EH (cell line): ENCODE results near the gene COMMD3.
"Not testable (repeated sequence)": the region's sequence is repeated elsewhere in the genome, so short reads cannot be mapped to it uniquely, and the experiment has no call there.

Experiments used
- DNase-seq: peaks from one replicate; pipeline ENCODE4 v3.0.0-alpha.2; 2015; ENCODE audit warnings: low read depth

Gene COMMD3

DNA sequence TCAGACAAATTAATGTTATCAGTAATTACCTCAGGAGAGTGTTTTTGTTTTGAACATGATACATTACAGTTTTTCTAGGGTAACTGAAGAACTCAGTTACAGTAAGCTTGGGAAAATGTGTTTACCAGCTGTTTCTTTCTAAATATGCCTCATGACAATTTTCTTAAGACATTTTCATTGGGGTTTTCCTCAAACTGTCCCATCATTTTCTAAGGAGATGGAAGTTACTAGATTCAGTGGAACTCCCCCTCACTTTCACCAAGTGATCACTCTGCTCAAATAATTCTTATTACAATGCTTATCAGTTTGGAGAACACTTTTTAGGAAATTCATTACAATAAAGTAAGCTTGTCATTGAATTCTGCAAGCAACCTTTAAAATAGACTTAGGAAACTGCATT, 22.7 kb downstream of the COMMD3 start:
- DNase-seq = no peak

DNA sequence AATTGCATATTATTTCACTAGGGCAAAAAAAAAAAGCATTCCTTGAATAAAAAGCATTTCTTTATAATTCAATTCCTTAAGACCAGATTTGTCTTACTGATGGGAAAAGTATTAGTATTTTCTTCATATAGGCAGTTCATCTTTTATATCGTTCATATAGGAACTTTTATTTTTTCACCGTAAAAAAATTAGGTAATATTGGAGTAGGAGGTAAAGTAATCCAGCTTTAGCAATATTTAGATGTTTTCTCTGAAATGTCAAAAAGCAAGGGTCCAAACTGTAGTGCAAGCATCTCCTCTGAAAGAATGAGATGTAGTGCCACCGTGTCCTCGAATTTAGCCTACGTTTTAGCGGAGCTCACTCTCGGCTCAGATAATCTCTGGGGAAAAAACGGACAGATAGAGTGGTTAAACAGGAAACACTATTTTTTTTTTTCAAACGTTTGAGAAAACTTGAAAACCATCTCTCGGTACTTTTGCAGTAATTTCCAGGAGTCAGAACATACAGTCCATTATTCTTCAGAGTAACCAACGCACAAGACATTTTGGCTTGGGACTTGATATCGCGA, 23.7 kb downstream of the COMMD3 start:
- DNase-seq = no peak

DNA sequence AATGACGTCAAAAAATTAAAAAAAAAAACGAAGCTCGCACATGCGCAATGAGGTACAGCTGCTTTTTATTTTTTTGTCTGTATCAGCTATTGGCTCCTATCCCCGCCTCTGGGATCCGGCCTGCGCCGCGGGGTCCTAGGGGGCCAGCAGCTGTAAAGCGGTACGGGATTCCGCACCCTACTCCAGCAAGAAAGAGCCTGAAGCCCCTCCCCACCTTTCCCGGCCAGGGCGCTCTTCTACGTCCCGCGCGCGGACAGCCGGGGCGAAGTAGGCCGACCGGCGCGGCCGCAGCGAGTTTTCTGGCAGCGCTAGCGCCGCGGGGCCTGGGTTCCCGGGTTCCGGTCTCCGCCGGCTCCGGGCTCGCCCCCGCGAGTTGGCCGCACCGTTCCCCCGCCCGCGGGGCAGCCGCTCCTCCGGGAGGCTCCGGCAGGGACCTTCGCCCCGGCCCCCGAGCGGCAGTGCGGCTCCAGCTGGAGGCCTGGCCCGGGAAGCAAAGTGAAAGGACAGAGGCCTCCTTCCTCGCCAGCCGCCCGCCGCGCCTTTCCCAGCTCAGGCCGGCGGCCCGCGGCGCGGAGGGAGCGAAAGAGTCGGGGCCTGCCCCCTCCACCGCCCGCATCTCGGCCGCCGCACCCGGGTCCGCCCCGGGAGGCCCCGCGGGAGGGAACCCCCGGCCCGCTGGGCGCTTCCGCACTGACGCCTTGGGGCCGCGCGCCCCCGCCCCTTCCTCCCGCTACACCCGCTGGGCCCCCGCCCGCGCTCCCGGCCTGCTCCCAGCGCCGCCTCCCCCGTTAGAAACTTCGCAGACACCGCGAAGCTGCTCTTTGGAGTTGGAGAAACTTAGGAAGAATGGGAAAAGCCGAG, 24.4 kb downstream of the COMMD3 start:
- DNase-seq = peak; percentile 82

DNA sequence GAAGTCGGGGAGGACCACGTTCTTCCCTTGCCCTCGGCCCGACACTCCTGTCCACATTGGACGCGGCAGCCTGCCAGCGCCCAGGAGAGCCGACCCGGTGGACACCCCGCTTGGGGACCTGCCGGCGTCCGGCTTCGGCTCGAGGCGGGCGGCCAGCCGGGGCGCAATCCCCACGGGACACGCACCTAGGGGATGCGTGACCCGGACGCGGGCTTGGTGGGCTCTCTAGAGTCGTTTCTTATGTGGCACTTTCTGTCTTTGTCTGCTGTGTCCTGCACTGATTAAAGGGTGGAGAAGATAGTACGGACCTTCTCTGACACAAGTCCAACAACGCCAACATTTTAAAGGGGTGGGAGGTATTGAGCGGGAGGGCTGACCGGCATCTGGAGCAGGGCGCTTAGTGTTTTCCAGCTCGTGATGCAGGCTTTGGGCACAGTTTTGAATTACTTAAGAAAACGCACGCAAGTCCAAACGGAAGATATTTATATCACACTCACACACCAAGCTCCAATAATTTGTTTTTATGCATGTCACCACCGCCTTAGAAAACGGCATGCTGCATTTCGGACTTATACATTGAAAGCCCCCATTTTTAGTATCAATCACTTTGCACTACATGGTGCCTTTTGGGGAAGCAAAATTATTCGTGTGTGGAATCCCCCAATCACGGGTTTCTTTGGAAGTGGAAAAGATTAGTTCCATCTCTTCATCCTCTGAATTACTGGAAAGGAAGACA, 25.2 kb downstream of the COMMD3 start:
- no peak for DNase-seq

DNA sequence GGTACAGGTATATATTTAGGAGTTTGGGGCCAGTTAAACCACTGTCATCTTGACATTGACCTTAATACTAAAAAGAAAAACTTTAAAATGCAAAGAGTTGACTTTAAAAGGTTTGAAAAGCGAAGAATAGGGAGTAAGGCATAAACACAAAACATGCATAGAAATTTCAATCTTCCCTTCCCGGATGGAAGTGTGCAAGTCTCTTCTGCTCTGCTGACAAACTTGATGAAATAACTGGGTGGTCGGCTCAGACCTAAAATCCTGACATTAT, 25.7 kb downstream of the COMMD3 start:
- no peak for DNase-seq

DNA sequence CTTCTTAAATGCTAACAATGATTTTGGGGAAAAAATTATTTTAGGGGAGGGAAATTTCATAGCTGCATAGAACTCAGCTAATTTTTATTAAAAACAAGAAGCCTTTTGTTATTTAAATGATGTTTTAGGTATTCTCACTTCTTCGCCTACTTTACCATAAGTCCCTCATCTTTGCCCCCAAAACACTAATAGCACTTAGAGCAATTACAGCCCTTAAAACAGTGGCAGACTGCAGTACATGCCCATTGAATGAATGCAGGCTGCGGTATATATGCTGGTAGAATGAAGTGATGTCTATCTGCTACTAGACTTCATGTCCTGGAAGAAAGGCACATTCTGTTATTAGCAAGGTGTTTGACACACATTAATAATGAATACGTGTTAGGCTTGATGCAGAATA, 26.2 kb downstream of the COMMD3 start:
- no peak for DNase-seq

DNA sequence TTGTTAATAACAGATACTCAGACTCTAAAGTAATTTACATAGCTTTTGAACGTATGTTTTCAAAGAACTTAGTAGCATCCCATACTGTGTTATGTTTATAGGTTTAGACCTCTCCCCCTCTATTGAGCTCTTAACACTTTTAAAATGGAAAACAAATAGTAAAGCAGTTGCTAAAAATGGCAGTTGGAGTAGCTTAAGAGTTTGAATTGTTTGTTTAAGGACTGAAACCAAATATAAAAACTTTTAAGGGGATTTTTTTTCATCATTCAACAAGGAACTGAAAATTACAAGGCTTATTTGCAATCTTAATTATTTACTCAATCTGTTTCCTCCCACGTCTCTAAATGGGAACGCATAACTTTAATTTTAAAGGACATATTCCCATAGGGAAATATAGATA, 27.5 kb downstream of the COMMD3 start:
- DNase-seq = no peak

DNA sequence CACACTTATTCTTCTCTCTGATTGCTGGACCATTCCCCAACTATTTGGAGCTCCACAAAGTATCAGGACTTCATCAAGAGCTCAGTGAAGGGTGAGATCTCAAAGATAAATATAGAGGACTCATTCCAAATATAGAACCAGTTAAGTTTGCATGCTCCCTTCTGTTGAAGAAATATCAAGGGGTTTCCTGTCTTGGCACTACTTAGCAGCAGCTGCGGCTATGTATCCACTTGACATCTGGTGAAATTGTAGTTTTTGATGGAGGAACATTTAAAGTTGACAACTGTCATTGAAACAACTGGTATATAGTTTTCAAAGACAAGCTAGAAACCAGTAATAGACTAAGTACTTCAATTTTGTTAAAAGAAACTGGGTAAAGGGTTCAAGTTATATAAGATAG, 28.1 kb downstream of the COMMD3 start:
- DNase-seq = no peak

DNA sequence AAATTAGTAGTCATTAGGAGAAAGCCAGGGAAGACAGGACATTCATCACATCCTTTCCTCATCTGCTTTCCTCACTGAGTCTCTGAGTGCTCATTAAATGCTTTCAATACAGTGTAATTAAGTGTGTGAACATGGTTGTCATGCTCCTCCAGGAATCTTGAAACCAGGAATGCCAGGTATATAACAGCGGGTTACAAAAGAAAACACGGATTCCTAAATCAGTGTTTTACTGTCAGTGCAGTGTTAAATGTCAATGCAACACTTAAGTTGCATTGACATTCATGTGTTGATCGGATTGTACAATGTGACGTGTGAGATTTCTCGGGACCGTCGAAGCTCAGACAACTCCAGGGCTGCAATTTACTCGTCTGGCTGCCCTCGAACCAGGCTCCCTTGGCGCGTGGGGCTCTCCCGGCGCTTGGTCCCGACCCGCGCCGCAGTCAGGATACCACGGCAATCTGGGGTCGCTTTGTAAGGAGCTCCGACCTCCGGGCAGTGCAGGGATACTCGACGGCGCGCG, 28.7 kb downstream of the COMMD3 start:
- no peak for DNase-seq

DNA sequence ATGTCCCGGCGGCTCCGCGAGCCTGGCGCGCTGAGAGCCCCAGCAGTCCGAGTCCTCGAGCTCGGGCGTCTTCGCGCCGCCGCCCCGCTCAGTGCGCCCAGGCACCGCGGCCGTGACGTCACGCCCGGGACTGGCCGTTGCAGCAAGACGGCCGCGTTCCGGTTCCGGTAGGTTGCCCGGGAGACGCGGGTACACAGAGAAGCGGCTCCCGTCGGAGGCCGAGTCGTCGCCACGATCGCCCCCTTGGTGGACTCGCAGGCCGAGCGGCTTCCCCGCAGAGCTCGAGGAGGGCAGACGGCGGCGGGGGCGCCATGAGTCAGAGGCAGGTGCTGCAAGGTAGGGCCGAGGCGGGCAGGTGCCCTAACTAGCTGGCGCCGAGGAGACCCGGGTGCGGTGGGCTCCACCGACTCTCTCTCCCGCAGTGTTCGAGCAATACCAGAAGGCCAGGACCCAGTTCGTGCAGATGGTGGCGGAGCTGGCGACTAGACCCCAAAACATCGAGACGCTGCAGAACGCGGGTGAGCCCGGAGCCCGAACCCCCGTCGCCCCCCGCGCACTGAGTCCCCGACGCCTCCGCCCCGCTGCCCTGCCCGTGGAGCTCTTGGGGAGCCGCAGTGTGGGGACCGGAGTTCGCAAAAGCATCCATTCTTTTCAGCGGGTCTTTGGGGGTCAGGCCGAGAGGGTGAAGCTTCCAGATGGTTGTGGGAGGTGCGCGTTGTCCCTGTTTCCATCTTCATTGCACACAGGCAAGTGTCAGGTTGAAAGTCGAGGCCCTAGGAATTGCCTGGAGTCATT, 29.3 kb downstream of the COMMD3 start, which contains the start of gene SPAG6:
Gene SPAG6 (plus strand): TSS at position 196 of the 795 bp plus-strand sequence. CDS start 116 bp downstream, at position 312.
- DNase-seq = no peak

DNA sequence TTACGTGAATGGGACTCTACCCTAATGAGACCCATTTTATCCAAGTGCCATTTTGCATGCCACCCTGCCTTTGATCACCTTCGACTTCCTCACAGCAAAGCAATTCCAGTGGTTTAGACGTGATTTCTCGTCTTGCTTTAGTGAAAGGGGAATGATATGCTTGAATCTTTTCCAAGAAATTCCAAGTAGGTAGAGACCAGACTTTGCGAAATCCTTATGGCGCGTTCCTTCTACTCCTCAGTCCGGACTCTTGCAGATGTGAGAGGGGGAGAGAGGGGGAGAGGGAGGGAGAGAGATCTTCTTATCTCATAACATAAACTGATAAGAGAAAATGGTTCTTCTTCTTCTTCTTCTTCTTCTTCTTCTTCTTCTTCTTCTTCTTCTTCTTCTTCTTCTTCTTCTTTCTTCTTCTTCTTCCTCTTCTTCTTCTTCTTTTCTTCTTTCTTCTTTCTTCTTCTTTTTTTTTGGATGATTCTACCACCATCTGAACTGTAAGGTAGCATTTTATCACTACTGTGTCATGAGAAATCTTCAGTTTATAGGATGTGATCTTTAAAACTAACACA, 30.0 kb downstream of the COMMD3 start:
- DNase-seq = no peak

DNA sequence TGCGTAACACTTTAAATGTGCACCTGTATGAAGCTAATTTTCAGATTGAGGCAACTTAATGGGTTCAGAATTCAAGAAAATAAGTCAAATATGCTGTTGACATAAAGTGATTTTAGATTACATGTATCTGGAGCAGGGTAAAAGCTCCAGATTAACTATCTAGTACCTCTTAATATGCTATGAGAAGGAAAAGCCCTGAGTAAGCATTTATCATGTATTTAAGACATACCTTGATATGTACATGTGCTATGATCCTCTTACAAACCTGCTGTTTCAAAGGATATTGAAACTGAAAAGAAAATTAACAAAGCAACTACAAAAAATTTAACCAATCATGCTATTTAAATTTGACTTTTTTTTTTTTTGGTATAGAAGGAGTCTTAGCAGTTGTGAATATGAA, 33.6 kb downstream of the COMMD3 start:
- no peak for DNase-seq

DNA sequence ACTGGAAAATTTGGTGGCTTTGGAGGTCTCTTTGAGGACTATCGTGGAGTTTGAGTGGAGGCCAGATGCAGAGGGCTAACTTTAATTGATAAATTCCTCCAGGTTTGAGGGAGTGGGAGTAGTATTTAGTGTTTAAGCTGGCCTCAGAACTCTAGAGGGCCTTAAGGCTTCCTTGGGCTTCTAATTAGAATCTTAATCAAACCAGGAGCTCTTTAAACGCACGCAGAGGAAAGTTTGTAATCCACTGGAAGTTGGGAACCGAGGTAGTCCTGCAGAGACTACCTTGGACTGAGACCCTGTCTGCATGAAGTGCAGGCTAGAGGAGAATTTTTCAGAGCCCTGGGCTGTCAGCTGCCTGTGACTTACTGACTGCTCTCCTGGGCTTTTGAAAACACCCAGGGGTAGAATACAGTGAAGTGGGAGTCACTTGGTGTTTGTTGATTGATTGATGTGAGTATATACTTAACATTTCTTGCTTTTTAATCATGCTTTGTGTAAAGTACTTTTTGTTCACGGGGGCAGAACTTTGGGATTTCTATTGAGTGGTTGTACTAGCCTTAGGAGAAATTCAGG, 35.0 kb downstream of the COMMD3 start:
- no peak for DNase-seq

DNA sequence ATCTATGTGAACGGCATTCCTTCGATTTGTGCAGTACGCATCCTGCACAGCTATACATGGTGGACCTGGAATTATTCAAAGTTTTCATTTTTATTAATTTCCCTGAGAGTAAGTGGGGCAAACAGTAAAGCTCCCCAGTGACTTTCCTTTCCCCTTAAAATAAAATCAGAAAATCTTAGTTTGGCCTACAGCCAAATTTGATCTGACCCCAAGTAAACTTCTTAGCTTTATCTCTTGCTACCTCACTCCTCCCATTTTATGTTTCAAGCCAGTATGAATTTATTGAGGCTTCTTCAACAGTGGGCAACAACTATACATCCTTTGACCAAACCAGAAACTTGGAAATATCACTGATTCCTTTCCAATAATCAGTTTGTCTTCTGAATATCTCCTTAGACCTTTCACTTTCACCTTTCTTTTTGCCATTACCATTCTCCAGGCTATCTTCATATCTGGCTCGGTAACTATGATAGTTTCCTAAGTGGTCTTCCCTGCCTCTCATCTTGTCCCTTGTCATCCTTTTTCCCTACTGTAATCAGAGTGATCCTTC, 40.2 kb downstream of the COMMD3 start:
- DNase-seq = no peak

DNA sequence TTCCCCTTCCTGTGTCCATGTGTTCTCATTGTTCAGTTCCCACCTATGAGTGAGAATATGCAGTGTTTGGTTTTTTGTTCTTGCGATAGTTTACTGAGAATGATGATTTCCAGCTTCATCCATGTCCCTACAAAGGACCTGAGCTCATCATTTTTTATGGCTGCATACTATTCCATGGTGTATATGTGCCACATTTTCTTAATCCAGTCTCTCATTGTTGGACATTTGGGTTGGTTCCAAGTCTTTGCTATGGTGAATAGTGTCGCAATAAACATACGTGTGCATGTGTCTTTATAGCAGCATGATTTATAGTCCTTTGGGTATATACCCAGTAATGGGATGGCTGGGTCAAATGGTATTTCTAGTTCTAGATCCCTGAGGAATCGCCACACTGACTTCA, 41.6 kb downstream of the COMMD3 start:
- DNase-seq = not testable (repeated sequence)

DNA sequence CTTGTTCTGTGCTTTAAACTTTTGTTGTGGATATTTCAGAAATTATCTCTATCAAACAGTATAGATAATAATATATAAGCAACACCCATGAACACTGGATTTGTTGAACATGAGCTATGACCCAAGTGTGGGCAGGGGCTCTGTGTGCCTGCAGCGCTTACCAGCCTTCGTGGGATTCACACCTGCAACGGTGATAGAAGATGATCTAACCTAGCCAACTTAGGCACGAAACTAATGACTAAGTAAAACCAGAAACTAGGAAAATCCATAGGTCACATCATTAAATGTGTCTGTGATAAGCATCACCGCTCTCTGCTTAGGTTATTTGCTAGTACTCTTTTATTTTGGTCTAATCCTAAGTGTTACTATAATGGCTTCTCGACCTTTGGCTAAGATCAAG, 47.1 kb downstream of the COMMD3 start:
- DNase-seq = no peak

DNA sequence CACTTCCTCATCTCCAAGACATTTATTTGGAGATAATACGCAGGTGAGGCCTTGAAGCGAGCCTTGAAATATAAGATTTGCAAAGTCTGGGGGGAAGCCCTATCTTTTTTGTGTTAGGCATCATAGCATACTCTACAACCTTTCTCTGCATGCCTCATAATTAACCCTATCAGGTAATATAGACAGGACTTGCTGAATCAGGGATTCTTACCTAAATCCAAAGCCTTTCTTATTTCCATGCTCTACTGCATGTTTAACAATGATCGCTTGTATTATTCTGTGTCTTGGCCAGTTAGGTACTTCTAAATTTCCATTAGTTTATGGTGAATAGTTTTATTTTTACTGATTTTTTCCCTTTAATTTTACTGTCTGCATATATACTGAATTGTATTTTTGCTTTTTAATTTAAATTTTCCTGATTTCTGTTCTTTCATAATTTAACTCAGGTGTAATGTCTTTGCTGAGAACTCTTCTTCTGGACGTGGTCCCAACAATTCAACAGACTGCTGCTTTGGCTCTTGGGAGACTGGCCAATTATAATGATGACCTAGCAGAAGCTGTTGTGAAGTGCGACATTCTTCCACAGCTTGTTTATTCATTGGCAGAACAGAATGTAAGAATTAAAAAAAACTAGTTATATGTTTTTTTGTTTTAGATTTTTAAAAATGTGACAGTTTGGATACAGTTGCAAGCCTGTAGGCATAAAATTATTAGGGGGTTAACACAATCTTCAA, 48.4 kb downstream of the COMMD3 start:
- no peak for DNase-seq

DNA sequence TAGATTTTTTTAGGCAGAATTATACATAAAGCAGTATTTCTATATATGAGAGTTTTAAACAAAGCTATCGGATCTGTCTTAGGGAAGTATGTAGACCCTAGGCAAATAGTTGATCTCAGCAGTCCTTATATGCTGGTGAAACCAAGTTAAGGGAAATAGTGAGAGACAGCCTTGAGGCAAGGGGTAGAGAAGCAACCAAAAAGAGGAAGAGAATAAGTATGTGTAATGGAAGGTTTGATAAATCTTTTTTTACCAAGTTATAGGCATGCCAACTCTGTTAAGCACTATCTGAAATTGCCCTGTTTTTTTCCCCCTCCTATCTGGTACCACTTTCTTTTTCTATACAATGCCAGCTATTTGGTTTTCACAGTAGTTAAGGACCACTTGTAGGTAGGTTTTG, 49.0 kb downstream of the COMMD3 start:
- no peak for DNase-seq

DNA sequence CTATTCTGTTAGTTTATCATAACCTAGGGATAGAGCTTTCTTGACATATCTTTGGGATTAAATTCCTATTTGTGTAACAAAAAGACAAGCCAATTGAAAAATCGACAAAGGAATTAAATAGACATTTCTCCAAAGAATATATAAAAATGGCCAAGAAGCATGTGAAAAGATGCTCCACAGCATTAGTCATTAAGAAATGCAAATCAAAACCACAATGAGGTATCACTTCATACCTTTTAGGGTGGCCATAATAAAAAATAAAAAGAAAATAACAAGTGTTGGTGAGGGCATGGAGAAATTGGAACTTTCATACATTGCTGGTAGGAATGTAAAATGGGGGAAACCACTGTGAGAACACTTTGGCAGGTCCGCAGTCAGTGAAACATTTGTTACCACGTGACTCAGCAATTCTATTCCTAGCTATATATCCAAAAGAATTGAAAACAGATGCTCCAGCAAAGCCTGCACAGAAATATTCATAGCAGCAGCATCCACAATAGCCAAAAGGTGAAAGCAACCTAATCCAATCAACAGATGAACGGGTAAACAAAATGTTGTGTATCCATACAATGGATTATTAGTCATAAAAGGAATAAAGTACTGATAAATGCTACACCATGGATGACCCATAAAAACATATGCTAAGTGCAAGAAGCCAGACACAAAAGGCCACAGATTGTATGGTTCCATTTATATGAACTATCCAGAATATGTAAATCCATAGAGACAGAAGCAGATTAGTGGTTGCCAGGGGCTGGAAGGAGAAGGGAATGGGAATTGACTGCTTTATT, 49.7 kb downstream of the COMMD3 start:
- DNase-seq = peak; percentile 22

DNA sequence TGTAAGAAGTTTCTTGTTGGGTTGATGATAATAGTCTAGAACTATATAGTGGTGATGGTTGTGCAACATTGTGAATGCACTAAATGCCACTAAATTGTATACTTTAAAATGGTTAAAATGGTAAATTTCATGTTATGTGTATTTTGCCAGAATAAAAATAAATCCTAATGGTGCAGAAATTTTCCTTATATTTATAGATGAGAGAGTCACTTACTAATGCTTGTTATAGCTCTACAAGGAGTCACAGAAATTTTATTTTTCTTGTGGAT, 50.2 kb downstream of the COMMD3 start:
- DNase-seq = no peak
